GM12878 (cell line): ENCODE measurements around the gene ZNF566. TPM values are rescaled to one million over a fixed set of nuclear protein-coding genes. Genes with fewer than 3 reads are reported as not detected.

Experiments used
- ATAC-seq: fragments of 200-7000 bp; cut with Tn5 transposase; 3 replicates; pipeline ENCODE4 v1.9.1; 2020; ENCODE audit warnings: mild to moderate bottlenecking, moderate library complexity
- BruUV-seq: library from RNA; stranded (reverse); fragments of 400-500 nt; replicated peaks from 2 replicates; lab custom pipeline; 2021; lab: Mats Ljungman, UMichigan
- CTCF ChIA-PET: fragments of 300-600 bp; sonication (Branson Sonifier 250); formaldehyde crosslinking; extraction: SDS; loops from one replicate; lab custom pipeline; 2021; ENCODE audit warnings: inconsistent platforms; lab: Yijun Ruan, JAX
- POLR2A ChIA-PET: fragments of 350-600 bp; formaldehyde crosslinking; extraction: SDS; loops from one replicate; lab custom pipeline; 2021; ENCODE audit warnings: inconsistent platforms; lab: Charles Lee
- RAD21 ChIA-PET: fragments of 300-600 bp; sonication (Branson Sonifier 250); formaldehyde crosslinking; loops from one replicate; lab custom pipeline; 2023; ENCODE audit warnings: antibody characterized with exemption; ENCODE audit not compliant: unreplicated experiment; lab: Charles Lee
- SMC1A ChIA-PET: fragments of 300-600 bp; sonication (Branson Sonifier 250); formaldehyde crosslinking; loops from one replicate; lab custom pipeline; 2023; ENCODE audit not compliant: unreplicated experiment, uncharacterized antibody; lab: Charles Lee
- DNase-seq: peaks from one replicate; pipeline ENCODE4 v3.0.0-alpha.2; 2011; ENCODE audit warnings: low read depth, low spot score
- FAIRE-seq: peaks from 3 replicates; lab custom pipeline; 2011; peaks lifted over from hg19 to GRCh38; lab: Jason Lieb, UNC
- H2AFZ ChIP-seq: 2 replicates; pipeline ENCODE4 v1.6.0; 2011; ENCODE audit warnings: low read depth, low read length, control low read depth; ENCODE audit not compliant: control insufficient read depth
- H3K27ac ChIP-seq: 2 replicates; pipeline ENCODE4 v1.5.1; 2011; ENCODE audit warnings: control low read depth; ENCODE audit not compliant: control insufficient read depth, insufficient read depth
- H3K27me3 ChIP-seq, 2 experiments: replicated peaks in 1 of 2; 2 replicates each; pipeline versions ENCODE4 v1.6.0 to v1.6.1; 2011; ENCODE audit warnings: low read length in 1 of 2; ENCODE audit not compliant: control insufficient read depth in 2 of 2, insufficient read depth in 2 of 2
- H3K36me3 ChIP-seq, 2 experiments: 2 replicates each; pipeline ENCODE4 v1.5.1; 2011; ENCODE audit warnings: low read length in 1 of 2; ENCODE audit not compliant: control insufficient read depth in 2 of 2, insufficient read depth in 2 of 2
- H3K4me1 ChIP-seq: 2 replicates; pipeline ENCODE4 v1.6.1; 2011; ENCODE audit warnings: mild to moderate bottlenecking, low read length, moderate library complexity, mixed read lengths; ENCODE audit not compliant: control insufficient read depth, insufficient read depth
- H3K4me2 ChIP-seq: 2 replicates; pipeline ENCODE4 v1.6.0; 2011; ENCODE audit warnings: control low read depth; ENCODE audit not compliant: control insufficient read depth, insufficient read depth
- H3K4me3 ChIP-seq: fragments of 200-600 bp; sonication (generic); 2 replicates; pipeline ENCODE4 v1.5.1; 2016
- H3K79me2 ChIP-seq: 2 replicates; pipeline ENCODE4 v1.6.0; 2011; ENCODE audit warnings: low read length; ENCODE audit not compliant: control insufficient read depth, insufficient read depth
- H3K9ac ChIP-seq: 2 replicates; pipeline ENCODE4 v1.8.0; 2011; ENCODE audit warnings: low read length, control low read depth, mixed read lengths; ENCODE audit not compliant: control insufficient read depth, insufficient read depth
- H3K9me3 ChIP-seq: replicated peaks from 3 replicates; pipeline ENCODE4 v1.5.1; 2011; ENCODE audit warnings: mild to moderate bottlenecking, low read length; ENCODE audit not compliant: control insufficient read depth, insufficient read depth
- H4K20me1 ChIP-seq: 2 replicates; pipeline ENCODE4 v1.6.0; 2011; ENCODE audit not compliant: control insufficient read depth, insufficient read depth
- CBX3 ChIP-seq: fragments of 200-600 bp; sonication (generic); IDR thresholded peaks from 2 replicates; pipeline ENCODE4 v1.6.1; 2016; ENCODE audit warnings: low read depth, borderline replicate concordance
- STAT1 ChIP-seq: fragments of 450-650 bp; conservative IDR thresholded peaks from 2 replicates; pipeline ENCODE4 v1.6.1; 2014; ENCODE audit warnings: antibody characterized with exemption, mild to moderate bottlenecking
- ZNF384 ChIP-seq: IDR thresholded peaks from 2 replicates; pipeline ENCODE4 v1.6.1; 2012; ENCODE audit warnings: low read depth, mild to moderate bottlenecking, low read length, improper control_type of control experiment, borderline replicate concordance
- WGBS: methylation state at CpG from one replicate; pipeline ENCODE4 v1.1.6; 2016; ENCODE audit warnings: low lambda C conversion rate; ENCODE audit not compliant: insufficient replicate concordance, insufficient coverage; ENCODE audit errors: missing lambda C conversion rate; 5-methylcytosine and 5-hydroxymethylcytosine counted together
- in situ Hi-C: fragments of 300-500 bp; cut with MboI; formaldehyde crosslinking; loops from 9 replicates; pipeline ENCODE4 v1.14.3; 2018; ENCODE audit warnings: mixed read lengths
- intact Hi-C: fragments of 100-400 bp; cut with micrococcal nuclease; formaldehyde crosslinking; loops from one replicate; pipeline ENCODE4 v1.14.2; 2022; ENCODE audit not compliant: unreplicated experiment
- polyA plus RNA-seq, 11 experiments: library from polyadenylated mRNA; depleted of rRNA in 4 of 11; unstranded in 6 of 11; stranded (reverse) in 5 of 11; fragments of >200 nt; fragmentation: Nextera tagmentation in 4 of 11; fragmentation: Illumina TruSeq in 1 of 11; extraction: Ambion mirVana in 4 of 11; extraction: Trizol in 1 of 11; gene quantifications; 1 replicate in 1 of 11; 2 replicates in 10 of 11; pipeline versions ENCODE4 v1.2.1 to v1.2.3, GENCODE V29; 2011 to 2016; ENCODE audit warnings: inconsistent platforms in 2 of 11, missing spikeins in 2 of 11, low read depth in 1 of 11
- total RNA-seq, 4 experiments: library from RNA; depleted of rRNA in 3 of 4; stranded (reverse); fragments of >200 nt in 3 of 4; fragmentation: Illumina TruSeq in 1 of 4; extraction: Trizol in 1 of 4; gene quantifications; 2 replicates each; pipeline versions ENCODE4 v1.2.1 to v1.2.3, GENCODE V29; 2013 to 2021
- TF ChIP-seq, protein P1 (sequence below), 3 experiments: IDR thresholded peaks in 2 of 3; conservative IDR thresholded peaks in 1 of 3; 2 replicates each; pipeline ENCODE4 v1.5.1; 2011; ENCODE audit warnings: low read depth in 3 of 3, low read length in 3 of 3, mild to moderate bottlenecking in 3 of 3, control low read depth in 2 of 3, moderate library complexity in 2 of 3, inconsistent platforms in 1 of 3, mixed read lengths in 1 of 3; ENCODE audit not compliant: control insufficient read depth in 2 of 3, insufficient read depth in 1 of 3; ENCODE audit errors: extremely low read depth in 1 of 3

Gene ZNF566
- total and polyA plus RNA-seq, 10 of the 15 experiments (the other 5 are each of a cell fraction or from before 2014, with no cell fraction given): 2.5 to 5.8 (median 3.9) TPM

GRCh38 chr19:36501973-36502372 lies 12.6 kb upstream of the ZNF566 start (continued):
- TF ChIP-seq, protein P1, sequence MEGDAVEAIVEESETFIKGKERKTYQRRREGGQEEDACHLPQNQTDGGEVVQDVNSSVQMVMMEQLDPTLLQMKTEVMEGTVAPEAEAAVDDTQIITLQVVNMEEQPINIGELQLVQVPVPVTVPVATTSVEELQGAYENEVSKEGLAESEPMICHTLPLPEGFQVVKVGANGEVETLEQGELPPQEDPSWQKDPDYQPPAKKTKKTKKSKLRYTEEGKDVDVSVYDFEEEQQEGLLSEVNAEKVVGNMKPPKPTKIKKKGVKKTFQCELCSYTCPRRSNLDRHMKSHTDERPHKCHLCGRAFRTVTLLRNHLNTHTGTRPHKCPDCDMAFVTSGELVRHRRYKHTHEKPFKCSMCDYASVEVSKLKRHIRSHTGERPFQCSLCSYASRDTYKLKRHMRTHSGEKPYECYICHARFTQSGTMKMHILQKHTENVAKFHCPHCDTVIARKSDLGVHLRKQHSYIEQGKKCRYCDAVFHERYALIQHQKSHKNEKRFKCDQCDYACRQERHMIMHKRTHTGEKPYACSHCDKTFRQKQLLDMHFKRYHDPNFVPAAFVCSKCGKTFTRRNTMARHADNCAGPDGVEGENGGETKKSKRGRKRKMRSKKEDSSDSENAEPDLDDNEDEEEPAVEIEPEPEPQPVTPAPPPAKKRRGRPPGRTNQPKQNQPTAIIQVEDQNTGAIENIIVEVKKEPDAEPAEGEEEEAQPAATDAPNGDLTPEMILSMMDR (IDR thresholded peaks at IDR 0.05 in 2 of 3, conservative IDR thresholded peaks at IDR 0.05 in 1 of 3; ENCODE audit: control insufficient read depth in 2 of 3, extremely low read depth in 1 of 3, insufficient read depth in 1 of 3, low read depth in 3 of 3, low read length in 3 of 3): no peak
- no peak for TF ChIP-seq CBX3

DNA sequence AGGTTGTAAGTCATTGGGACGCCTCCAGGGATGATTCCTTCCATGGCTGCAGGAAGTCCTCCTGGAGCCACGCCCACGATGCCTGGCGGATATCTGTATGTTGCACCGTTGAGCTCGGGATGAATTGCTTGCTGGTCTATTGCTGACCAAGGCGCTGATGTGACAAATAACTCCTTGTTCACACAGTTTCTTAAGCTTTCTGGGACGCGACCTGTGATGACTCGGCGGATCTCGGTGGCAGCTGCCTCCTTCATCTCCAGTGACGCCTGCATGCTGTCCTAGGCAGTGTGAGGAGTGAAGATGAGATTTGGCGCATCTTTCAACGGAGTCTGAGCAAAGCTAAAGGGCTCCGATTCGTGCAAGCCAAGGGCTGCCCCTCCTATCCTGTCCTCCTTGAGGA lies 7.6 kb upstream of the ZNF566 start:
- ChIA-PET RAD21 (no interaction called here), POLR2A (no interaction called here), SMC1A (no interaction called here), CTCF (no interaction called here)
- in situ Hi-C loops: no loop called here
- Histone ChIP-seq H3K4me1 (no peaks in the 10 kb centered on the region; the same call in 1 of the 2 replicates), H3K4me3 (no peak overlapping the region), H2AFZ (no peak overlapping the region), H3K36me3 (no peaks in the 10 kb centered on the region), H3K79me2 (no peaks in the 10 kb centered on the region), H3K27ac (no peak overlapping the region), H3K4me2 (no peak overlapping the region), H4K20me1 (no peaks in the 10 kb centered on the region), H3K27me3 (no peaks in the 10 kb centered on the region), H3K9me3 (peaks cover 8% of the 10 kb centered on the region; the same call in 2 of the 3 replicates), H3K9ac (no peak overlapping the region)
- ATAC-seq (no peak), FAIRE-seq (no peak), DNase-seq (no peak)
- TF ChIP-seq STAT1 (no peak), ZNF384 (no peak)
- no TSS peak for BruUV-seq
- intact Hi-C loops: no loop called here
- 93% methylated on average over 17 of the region's 17 CpGs for WGBS
